ENCODE data around the gene DGKD.
"Not testable (repeated sequence)": the region's sequence is repeated elsewhere in the genome, so short reads cannot be mapped to it uniquely, and the experiment has no call there.

The DGKD gene

DNA sequence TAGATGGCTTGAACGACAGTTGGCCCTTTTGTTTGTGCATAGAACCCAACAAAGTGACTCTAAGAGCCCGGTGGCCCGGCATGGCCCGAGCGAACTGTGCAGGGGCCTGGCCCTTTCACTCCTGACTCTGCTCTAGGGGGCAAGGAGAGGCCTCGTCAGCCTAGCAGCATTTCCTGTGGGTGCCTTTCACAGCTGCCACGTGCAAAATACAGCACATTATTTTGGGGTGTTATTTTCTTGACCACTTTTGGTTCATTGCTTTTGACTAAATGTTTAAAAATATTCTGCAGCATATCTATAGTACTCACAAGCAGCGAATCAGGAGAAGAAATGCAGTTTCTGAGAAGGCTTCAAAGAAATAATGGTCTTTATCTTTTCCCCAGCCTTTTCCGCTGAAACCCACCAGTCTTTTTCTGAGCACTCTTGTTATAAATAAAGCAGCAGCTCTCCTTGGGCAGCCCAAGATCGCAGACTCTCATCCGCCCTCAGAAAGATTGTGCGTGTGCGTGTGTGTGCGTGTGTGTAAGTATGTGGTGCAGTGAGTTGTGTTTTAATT lies 31.3 kb downstream of the DGKD start:
- peak overlapping the region; percentile 82 for H3K27ac Mint-ChIP-seq
- H3K27me3 Mint-ChIP-seq, result no peaks in the 10 kb centered on the region
- peaks cover 4% of the 10 kb centered on the region for H3K36me3 Mint-ChIP-seq
- H3K4me3 Mint-ChIP-seq, result peak overlapping the region; percentile 63
- peaks cover 83% of the 10 kb centered on the region for H3K4me1 Mint-ChIP-seq
- no peaks in the 10 kb centered on the region for H3K9me3 Mint-ChIP-seq

DNA sequence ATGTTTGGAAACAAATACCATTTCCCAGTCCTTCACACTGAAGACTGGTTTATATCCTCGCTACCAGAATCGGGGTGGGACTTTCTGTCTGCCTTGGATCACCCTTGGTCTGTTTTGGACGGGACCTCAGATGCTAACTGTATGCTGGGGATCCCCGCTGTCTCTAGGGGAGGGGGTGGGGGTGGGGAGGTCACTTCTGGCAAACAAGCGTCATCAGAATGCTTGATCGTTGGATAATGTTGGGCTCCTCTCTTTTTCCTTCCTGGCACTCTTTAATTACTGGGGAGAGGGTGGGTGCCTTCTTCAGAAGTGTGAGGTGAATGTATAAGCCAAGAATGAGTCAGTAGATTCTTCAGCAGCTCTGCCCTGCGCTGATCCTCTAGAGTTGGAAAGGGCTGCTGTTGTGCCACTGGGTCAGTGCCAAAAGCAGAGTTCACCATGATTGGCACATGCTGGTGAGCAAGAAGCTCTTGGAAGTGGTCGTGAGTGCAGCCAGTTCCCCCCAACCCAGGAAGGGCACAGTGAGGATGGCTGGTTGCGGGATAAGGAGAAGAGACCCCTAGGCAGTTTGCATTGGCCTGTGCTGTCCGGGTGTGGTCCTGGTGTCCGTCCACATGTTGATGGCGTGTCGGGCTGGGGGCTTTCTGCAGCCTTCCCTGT lies 32.2 kb downstream of the DGKD start:
- peaks cover 5% of the 10 kb centered on the region for H3K36me3 Mint-ChIP-seq
- H3K27ac Mint-ChIP-seq, result peak overlapping the region; percentile 82
- peaks cover 73% of the 10 kb centered on the region for H3K4me1 Mint-ChIP-seq
- H3K9me3 Mint-ChIP-seq, result no peaks in the 10 kb centered on the region
- no peaks in the 10 kb centered on the region for H3K27me3 Mint-ChIP-seq
- peak overlapping the region; percentile 63 for H3K4me3 Mint-ChIP-seq

DNA sequence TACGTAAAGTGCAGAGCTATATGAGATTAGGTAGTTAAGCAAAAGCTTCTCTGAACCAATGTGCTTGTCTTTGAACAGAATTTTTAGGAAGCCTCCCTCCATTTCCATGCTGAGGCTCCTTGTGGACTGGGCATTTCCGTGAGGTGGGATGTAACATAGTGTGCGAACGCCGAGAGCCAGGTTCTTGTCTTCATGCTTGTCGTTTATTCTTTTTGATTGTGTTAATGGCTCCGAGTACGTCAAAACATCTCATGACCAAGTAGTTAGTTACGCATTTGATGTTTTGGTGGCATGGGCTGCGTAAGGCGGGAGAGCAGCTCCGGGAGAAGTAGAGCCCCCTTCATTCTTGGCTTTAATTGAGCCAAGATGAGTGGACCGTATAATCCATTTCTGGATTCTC lies 32.9 kb downstream of the DGKD start:
- Mint-ChIP-seq H3K27ac (peak overlapping the region; percentile 4), H3K36me3 (peaks cover 5% of the 10 kb centered on the region), H3K27me3 (no peaks in the 10 kb centered on the region), H3K9me3 (no peaks in the 10 kb centered on the region), H3K4me1 (peaks cover 69% of the 10 kb centered on the region), H3K4me3 (no peak overlapping the region)

DNA sequence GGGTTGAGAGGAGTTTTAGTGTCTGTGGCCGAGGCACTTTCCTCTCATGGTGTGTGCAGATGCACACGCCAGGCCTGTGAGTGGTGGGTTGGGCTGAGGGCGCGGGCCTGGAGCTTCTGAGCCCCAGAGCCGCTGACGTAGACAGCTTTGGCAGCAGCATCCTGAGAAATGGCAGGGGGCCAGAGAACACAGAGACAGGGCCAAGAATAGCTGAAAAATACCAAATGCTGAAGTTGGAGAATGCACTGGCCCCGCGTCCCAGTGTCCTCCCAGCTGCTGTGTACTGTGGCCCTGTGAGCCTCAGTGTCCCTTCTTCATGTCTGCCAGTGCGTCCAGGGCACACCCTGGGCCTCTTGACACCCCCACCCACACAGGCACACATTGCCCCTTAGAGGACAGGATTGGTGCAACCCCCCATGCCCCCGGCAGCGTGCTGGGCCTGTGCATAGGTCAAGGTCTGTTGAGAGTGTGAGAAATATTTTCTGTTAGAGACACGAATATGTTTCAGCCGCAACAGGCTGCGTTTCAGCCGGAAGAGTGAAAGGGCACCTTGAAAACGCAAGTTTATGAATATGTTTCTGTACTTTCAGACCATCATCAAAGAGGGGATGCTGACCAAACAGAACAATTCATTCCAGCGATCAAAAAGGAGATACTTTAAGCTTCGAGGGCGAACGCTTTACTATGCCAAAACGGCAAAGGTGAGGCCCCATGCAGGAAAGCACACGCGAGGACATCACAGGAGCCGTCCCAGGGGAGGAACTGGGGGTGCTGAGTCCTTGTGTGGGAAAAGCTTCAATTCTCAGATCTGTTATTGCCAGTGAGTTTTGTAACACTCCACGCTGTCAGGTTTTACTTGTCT lies 33.6 kb downstream of the DGKD start:
- Mint-ChIP-seq H3K9me3 (no peaks in the 10 kb centered on the region), H3K4me3 (no peak overlapping the region), H3K27ac (peak overlapping the region; percentile 4), H3K4me1 (peaks cover 62% of the 10 kb centered on the region), H3K27me3 (no peaks in the 10 kb centered on the region), H3K36me3 (peaks cover 5% of the 10 kb centered on the region)

DNA sequence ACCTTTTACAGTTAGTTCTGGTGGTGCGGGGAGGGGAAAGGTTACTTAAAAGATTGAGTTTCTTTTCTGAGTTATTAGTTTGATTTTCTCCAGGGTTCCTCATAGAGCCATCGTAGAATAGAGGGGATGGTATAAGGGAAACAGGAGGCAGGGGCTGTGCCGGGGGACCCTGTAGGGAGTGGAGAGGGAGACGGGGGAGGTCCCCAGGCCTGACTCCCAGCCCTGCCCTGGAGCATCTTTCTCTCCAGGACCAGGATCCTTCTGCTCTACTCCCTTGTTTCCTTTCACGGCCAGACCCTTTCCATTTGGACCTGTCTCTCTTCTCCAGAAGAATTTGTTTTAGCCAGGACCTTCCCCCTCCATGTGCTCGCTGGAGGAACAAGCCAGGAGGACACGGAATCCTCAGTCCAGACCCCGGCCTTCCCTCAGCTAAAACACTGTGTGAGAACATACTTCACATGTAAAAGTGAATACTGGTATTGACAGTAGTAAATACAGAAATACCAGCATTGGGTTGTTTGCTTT lies 35.4 kb downstream of the DGKD start:
- Mint-ChIP-seq H3K27ac (no peak overlapping the region), H3K4me1 (peaks cover 45% of the 10 kb centered on the region), H3K9me3 (no peaks in the 10 kb centered on the region), H3K36me3 (peaks cover 5% of the 10 kb centered on the region), H3K4me3 (no peak overlapping the region), H3K27me3 (no peaks in the 10 kb centered on the region)

DNA sequence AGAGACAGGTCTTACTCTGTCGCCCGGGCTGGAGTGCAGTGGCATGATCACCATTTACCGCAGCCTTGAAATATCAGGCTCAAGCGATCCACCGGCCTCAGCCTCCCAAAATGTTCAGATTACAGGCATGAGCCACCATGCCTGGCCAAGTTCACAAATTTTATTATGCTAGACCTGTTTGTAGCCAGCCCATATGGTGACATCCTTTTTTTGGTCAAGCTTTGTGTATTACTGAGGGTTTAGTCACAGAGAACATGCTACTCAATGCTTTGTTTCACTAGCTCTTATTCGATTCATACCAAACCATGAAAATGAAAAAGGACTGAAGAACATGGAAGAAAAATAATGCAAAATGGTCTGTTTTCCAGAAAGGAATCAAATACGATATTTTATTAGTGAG lies 41.4 kb downstream of the DGKD start:
- Mint-ChIP-seq H3K36me3 (peaks cover 12% of the 10 kb centered on the region), H3K27ac (no peak overlapping the region), H3K4me1 (peaks cover 49% of the 10 kb centered on the region)

DNA sequence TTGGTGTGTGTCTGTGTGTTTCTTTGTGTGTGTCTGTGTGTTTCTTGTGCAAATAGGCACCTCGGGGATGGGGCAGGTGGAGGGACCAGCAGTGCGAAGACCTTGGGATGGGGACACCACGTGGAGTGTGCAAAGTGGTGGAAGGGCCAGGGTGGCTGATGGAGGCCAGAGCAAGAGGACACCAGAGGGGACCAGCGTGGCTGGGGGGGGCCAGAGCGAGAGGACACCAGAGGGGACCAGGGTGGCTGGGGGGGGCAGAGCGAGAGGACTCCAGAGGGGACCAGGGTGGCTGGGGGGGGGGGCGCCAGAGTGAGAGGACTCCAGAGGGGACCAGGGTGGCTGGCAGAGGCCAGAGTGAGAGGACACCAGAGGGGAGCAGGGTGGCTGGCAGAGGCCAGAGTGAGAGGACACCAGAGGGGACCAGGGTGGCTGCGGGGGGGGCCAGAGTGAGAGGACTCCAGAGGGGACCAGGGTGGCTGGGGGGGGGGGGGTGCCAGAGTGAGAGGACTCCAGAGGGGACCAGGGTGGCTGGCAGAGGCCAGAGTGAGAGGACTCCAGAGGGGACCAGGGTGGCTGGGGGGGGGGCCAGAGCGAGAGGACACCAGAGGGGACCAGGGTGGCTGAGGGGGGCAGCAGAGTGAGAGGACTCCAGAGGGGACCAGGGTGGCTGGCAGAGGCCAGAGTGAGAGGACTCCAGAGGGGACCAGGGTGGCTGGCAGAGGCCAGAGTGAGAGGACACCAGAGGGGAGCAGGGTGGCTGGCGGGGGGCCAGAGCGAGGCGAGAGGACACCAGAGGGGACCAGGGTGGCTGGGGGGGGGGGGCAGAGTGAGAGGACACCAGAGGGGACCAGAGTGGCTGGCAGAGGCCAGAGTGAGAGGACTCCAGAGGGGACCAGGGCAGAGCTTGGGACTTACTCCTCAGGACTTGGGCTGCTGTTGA lies 42.7 kb downstream of the DGKD start:
- H3K27me3 Mint-ChIP-seq, H3K4me3 Mint-ChIP-seq, H3K9me3 Mint-ChIP-seq, H3K36me3 Mint-ChIP-seq: not testable (repeated sequence)
- Mint-ChIP-seq H3K4me1 (peaks cover 60% of the 10 kb centered on the region), H3K27ac (peak overlapping the region; percentile 19)

More for the DNA sequence above, 41.4 kb downstream of the DGKD start:
- no peaks in the 10 kb centered on the region for H3K27me3 Mint-ChIP-seq
- no peaks in the 10 kb centered on the region for H3K9me3 Mint-ChIP-seq
- H3K4me3 Mint-ChIP-seq, result no peak overlapping the region

DNA sequence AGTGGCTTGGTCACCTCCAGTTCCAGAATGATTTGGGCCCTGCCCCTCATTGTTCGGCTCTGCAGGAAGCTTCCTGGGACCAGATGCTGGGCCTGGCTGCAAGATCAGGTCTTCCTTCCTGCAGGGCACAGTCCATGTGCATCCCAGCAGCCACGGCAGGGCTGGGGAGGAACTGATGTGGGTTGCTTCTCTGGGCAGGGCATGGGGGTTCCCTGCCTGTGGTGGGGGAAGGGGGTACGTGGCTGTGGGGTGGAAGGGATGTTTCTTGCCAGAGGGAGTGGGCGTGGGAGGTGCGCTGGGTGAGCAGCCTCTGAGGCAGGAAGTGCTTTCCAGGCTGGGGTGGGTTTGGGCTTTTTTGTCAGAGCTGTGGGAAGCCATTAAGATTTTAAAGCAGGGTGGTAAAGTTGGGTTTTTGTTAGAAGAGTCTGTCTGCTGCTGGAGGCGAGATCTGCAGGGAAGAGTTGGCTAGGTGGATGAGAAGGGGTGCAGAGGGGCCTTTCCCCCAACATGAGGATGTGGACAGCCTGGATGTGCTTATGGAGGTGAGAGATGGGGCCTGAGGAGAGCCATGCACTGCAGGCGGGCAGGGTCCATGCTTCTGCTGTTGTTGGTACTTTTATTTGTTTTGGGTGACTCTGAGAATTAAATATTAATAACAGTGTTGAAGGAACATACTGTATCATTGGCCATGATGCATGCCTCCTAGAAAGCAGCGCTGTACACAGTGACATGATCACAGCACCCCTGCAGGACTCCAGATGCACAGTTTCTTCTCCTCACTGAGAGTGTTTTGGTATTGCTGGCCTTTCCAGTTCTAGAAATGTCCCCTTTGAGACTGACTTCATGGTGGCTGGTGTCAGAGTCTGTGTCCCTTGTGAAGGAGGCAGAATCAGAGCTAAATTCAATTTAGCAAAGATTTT lies 45.3 kb downstream of the DGKD start:
- Mint-ChIP-seq H3K27ac (peak overlapping the region; percentile 79), H3K4me1 (peaks cover 79% of the 10 kb centered on the region), H3K36me3 (peaks cover 14% of the 10 kb centered on the region), H3K4me3 (peak overlapping the region; percentile 51), H3K27me3 (no peaks in the 10 kb centered on the region), H3K9me3 (no peaks in the 10 kb centered on the region)

DNA sequence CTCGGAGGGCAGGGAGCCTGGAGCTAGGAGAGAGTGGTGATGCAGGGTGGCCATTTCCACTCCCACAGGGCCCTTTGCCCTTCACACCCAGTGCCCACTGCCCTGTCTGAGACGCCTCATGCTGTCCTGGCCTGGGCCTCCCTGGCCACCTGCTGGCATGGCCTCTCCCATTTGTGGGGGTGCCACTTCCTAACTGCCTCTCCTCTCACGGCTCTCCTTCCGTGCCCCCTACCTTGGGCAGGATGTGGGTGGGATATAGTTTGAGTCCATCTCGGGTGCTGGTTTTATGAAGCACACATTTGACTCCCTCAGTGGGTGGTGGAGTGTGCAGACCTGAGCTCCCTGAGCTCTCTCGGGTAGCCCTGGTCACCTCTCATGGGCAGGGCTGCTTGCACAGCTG lies 46.0 kb downstream of the DGKD start:
- Mint-ChIP-seq H3K36me3 (peaks cover 15% of the 10 kb centered on the region), H3K4me1 (peaks cover 77% of the 10 kb centered on the region), H3K4me3 (peak overlapping the region; percentile 57), H3K9me3 (no peaks in the 10 kb centered on the region), H3K27ac (peak overlapping the region; percentile 90), H3K27me3 (no peaks in the 10 kb centered on the region)

DNA sequence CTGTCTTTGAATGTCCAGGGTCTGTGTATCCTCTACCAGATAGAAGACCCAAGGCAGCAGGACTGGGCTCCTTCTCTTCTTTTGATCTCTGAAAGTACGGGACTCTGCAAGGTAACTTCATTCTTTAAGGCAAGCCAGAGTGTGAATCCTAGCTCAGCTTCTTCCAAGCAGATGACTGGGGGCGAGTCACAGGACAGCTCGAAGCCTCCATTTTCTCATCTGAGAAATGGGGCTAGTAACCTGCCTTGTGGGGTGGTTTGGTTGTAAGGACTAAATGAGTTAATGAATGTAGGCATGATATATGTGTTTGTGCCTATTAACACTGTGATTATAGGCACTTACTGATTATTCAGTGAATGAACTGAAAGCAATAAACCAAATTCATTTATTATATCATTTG lies 46.7 kb downstream of the DGKD start:
- Mint-ChIP-seq H3K9me3 (no peaks in the 10 kb centered on the region), H3K4me3 (peak overlapping the region; percentile 57), H3K27ac (peak overlapping the region; percentile 90), H3K4me1 (peaks cover 77% of the 10 kb centered on the region), H3K36me3 (peaks cover 13% of the 10 kb centered on the region), H3K27me3 (no peaks in the 10 kb centered on the region)

DNA sequence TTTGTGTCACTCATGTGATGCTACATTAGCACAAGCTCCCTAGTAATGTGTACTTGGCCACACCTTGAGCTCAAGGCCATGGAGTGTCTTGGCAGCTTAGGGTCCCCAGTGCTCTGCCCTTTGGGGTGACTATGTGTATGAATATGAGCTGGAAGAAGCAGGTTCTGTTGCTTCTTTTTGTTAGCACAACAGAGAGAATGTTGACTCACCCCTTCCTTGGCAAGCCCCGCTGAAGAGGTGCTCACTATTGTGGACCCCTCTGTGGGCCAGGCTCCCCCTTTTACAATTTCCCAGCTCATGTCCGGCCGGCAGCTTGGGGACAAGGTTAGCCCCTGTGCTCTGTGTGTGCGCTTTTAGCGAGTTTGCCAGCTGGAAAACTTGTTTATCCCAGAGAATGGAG lies 48.1 kb downstream of the DGKD start:
- Mint-ChIP-seq H3K27ac (no peak overlapping the region), H3K36me3 (peaks cover 8% of the 10 kb centered on the region), H3K4me1 (peaks cover 81% of the 10 kb centered on the region)

DNA sequence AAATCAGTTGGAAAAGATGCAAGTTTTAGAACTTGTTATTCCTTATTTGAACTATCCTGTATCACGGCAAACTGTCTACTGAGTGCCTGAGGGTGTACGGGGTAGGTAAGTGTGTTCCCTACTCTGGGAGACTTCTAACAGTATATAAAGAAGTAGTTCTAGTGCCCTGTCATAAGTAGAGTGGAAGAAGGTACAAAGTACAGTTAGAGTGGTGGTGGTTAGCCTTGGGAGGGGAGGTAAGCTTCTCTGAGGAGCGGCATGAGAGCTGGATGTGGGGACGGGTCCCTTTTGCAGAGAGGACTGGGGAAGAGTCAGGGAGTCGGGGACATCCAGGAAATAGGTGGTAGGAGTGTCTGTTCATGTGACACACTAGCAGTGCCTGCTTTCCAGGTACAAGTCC lies 48.5 kb downstream of the DGKD start:
- Mint-ChIP-seq H3K27me3 (no peaks in the 10 kb centered on the region), H3K9me3 (no peaks in the 10 kb centered on the region), H3K36me3 (peaks cover 8% of the 10 kb centered on the region), H3K4me1 (peaks cover 79% of the 10 kb centered on the region), H3K4me3 (peak overlapping the region; percentile 3), H3K27ac (peak overlapping the region; percentile 89)

More for the DNA sequence above, 48.1 kb downstream of the DGKD start:
- Mint-ChIP-seq H3K4me3 (no peak overlapping the region), H3K9me3 (no peaks in the 10 kb centered on the region), H3K27me3 (no peaks in the 10 kb centered on the region)

DNA sequence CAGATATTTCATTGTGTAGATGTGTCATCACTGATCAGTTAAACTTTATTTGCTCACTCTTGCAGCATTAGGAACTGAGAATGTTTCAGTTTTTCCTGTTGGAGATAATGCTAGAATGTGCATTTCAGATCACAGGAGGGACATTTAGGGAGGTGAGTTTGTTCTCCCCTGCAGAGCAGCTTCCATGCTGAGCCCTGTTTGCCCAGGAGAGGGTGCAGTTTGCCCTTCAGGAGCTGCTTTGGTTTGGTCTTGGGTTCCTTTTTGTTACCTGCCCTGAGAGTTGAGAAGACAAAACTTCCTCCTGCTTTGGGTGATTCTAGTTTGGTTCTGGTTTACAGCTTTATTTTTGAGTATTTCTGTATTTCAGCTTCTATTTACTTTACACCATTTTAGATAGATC lies 49.9 kb downstream of the DGKD start:
- Mint-ChIP-seq H3K4me3 (no peak overlapping the region), H3K27ac (peak overlapping the region; percentile 66), H3K36me3 (peaks cover 9% of the 10 kb centered on the region), H3K27me3 (no peaks in the 10 kb centered on the region), H3K9me3 (no peaks in the 10 kb centered on the region), H3K4me1 (peaks cover 82% of the 10 kb centered on the region)

DNA sequence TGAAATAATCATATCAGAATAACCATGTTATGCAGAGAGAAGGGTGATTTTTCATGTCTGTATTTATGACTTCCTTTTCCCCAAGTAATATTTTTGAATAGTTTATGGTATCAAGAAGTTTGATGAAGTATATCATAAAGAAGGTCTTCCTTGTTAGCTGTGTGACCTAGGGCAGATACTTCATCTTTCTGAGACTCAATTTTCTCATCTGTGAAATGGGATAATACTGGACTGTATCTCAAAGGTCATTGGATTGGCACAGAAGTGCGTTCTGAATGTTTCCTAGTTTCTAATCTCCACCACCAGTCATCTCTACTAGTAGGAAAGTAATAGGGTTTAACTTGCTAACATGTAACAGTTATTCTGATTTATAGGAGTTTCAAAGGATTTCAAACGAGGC lies 52.6 kb downstream of the DGKD start:
- Mint-ChIP-seq H3K4me3 (no peak overlapping the region), H3K9me3 (peaks cover 4% of the 10 kb centered on the region), H3K27me3 (no peaks in the 10 kb centered on the region), H3K4me1 (peaks cover 84% of the 10 kb centered on the region), H3K27ac (peak overlapping the region; percentile 55), H3K36me3 (peaks cover 18% of the 10 kb centered on the region)

Measured in activated naive CD4-positive, alpha-beta T cell treated with anti-CD3 and anti-CD28 coated beads, Interleukin-2, amount 50 U/mL, for 24 hours (primary cell).